ENCODE results near the gene TMEM132A. TPM values are rescaled to one million over a fixed set of nuclear protein-coding genes. Genes with fewer than 3 reads are reported as not detected.

TMEM132A gene
- total and polyA plus RNA-seq, 2 of the 13 experiments (the other 11 are each of a cell fraction or from before 2014, with no cell fraction given), result 11.1 to 32.9 TPM

- 0 out of 2 replicates have a peak, but pooled peaks have one; percentile 17 for TF ChIP-seq ZNF230 (CRISPR knock-in tag; IDR thresholded peaks at IDR 0.05)
- TF ChIP-seq ZNF510 (CRISPR knock-in tag; IDR thresholded peaks at IDR 0.05; ENCODE audit: low read depth), result no peak
- no peak for TF ChIP-seq IRX3 (CRISPR knock-in tag; IDR thresholded peaks at IDR 0.05; ENCODE audit: borderline replicate concordance, low read depth)
- 0 out of 2 replicates have a peak, but pooled peaks have one; percentile 49 for TF ChIP-seq MED13 (CRISPR knock-in tag; IDR thresholded peaks at IDR 0.05)
- no peak for TF ChIP-seq ZNF841 (CRISPR knock-in tag; IDR thresholded peaks at IDR 0.05; ENCODE audit: borderline replicate concordance)
- no peak for TF ChIP-seq MAFK (conservative IDR thresholded peaks at IDR 0.05 in 1 of 2, IDR thresholded peaks at IDR 0.05 in 1 of 2; ENCODE audit: low read length in 2 of 2)
- 0 out of 2 replicates have a peak, but pooled peaks have one; percentile 38 for TF ChIP-seq SMYD3 (CRISPR knock-in tag; IDR thresholded peaks at IDR 0.05)
- TF ChIP-seq CREB3 (CRISPR knock-in tag; IDR thresholded peaks at IDR 0.05), result 0 out of 2 replicates have a peak, but pooled peaks have one; percentile 51
- TF ChIP-seq ZNF546 (CRISPR knock-in tag; conservative IDR thresholded peaks at IDR 0.05), result 0 out of 2 replicates have a peak, but pooled peaks have one; percentile 40
- TF ChIP-seq MLXIP (CRISPR knock-in tag; IDR thresholded peaks at IDR 0.05; ENCODE audit: borderline replicate concordance), result peak; percentile 81; the same call in 1 of the 2 replicates
- TF ChIP-seq ZNF468 (CRISPR knock-in tag; IDR thresholded peaks at IDR 0.05), result no peak
- no peak for TF ChIP-seq ZNF414 (CRISPR knock-in tag; IDR thresholded peaks at IDR 0.05)
- TF ChIP-seq ZBTB33 (CRISPR knock-in tag; IDR thresholded peaks at IDR 0.05), result peak; percentile 76
- no peak for TF ChIP-seq TFAP4 (IDR thresholded peaks at IDR 0.05; ENCODE audit: borderline replicate concordance, low read depth)
- TF ChIP-seq TFDP2 (CRISPR knock-in tag; IDR thresholded peaks at IDR 0.05), result peak; percentile 91
- no peak for TF ChIP-seq TOPORS (CRISPR knock-in tag; IDR thresholded peaks at IDR 0.05)
- TF ChIP-seq MEF2D (CRISPR knock-in tag; IDR thresholded peaks at IDR 0.05), result peak; percentile 45; the same call in 1 of the 2 replicates
- TF ChIP-seq ZNF776 (CRISPR knock-in tag; IDR thresholded peaks at IDR 0.05), result peak; percentile 58; the same call in 1 of the 2 replicates
These were observed 10.2 kb upstream of the TMEM132A start, which contains the start of gene TMEM109 (continued) for GRCh38 chr11:60913793-60914632.
